ENCODE measurements around the gene FBXO15. TPM values are rescaled to one million over a fixed set of nuclear protein-coding genes. Genes with fewer than 3 reads are reported as not detected.

Gene FBXO15
- total RNA-seq, 1 donor from 2014 or later: 2.0 TPM

DNA sequence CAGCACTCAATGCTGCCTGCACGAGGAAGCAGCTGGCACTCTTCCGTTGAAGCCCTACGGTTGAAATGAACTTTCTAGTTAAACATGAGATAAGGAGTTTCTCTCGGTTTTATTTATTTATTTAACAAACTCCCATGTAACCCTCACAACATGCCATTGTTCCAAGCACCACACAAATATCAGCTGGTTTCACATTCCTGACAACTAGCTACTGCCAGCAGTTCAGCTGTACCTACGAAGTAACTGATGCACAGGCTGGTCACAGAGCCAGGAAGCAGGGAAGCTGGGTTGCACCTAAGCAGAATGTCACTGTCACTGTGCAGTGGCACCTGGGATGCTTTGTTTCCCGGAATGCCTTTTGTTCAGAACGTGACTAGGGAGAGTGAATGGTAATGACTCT is 18.8 kb upstream of the FBXO15 start:
- Histone ChIP-seq H3K27me3 (ENCODE audit: control insufficient read depth, insufficient read depth, low read length) (no peaks in the 10 kb centered on the region), H3K36me3 (ENCODE audit: control insufficient read depth, insufficient read depth, low read length) (no peaks in the 10 kb centered on the region), H3K4me3 (ENCODE audit: low read depth, low read length) (no peak overlapping the region)
- TF ChIP-seq CTCF (IDR thresholded peaks at IDR 0.05; ENCODE audit: insufficient read depth, low read length, poor library complexity, severe bottlenecking): no peak
- no peak for DNase-seq (ENCODE audit: low read depth)

DNA sequence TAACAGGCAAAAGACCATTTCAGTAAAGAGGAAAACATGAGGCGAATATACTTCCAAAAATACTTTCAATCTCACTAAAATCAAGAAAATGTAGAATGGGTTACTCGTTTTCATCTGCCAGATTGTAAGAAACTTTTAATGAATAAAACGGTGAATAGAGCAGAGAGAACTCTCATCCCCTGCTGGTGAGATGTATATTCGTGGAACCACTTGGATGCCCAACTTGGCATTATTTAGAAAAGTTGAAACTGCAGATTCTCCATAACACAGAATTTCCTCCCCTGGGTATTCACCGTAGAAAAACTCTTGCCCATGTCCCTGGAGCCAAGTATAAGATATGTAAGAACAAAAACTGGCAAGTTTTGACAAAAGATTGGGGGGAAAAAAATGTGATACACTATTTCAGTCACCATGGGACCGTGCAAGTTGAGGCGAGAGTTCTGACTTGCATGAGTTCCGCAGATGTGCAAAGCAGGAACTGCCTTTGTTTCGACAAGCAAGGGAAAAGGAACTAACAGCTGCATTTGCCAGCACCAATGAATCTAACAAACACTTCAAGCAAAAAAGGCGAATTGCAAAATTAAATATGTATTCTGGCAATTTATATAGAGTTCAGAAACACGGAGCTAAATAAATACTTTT is 15.5 kb upstream of the FBXO15 start:
- Histone ChIP-seq H3K36me3 (ENCODE audit: control insufficient read depth, insufficient read depth, low read length) (no peaks in the 10 kb centered on the region), H3K4me3 (ENCODE audit: low read depth, low read length) (no peak overlapping the region), H3K27me3 (ENCODE audit: control insufficient read depth, insufficient read depth, low read length) (no peaks in the 10 kb centered on the region)
- DNase-seq (ENCODE audit: low read depth): no peak
- no peak for TF ChIP-seq CTCF (IDR thresholded peaks at IDR 0.05; ENCODE audit: insufficient read depth, low read length, poor library complexity, severe bottlenecking)

GRCh38 chr18:74155276-74155675 is 7.6 kb upstream of the FBXO15 start:
- H3K36me3 ChIP-seq (ENCODE audit: control insufficient read depth, insufficient read depth, low read length): no peaks in the 10 kb centered on the region
- no peak for TF ChIP-seq CTCF (IDR thresholded peaks at IDR 0.05; ENCODE audit: insufficient read depth, low read length, poor library complexity, severe bottlenecking)
- H3K4me3 ChIP-seq (ENCODE audit: low read depth, low read length): no peak overlapping the region

GRCh38 chr18:74154716-74155115 is 7.1 kb upstream of the FBXO15 start:
- TF ChIP-seq CTCF (IDR thresholded peaks at IDR 0.05; ENCODE audit: insufficient read depth, low read length, poor library complexity, severe bottlenecking): no peak
- DNase-seq (ENCODE audit: low read depth): no peak

More at GRCh38 chr18:74155276-74155675, 7.6 kb upstream of the FBXO15 start:
- DNase-seq (ENCODE audit: low read depth): no peak
- no peaks in the 10 kb centered on the region for H3K27me3 ChIP-seq (ENCODE audit: control insufficient read depth, insufficient read depth, low read length)

DNA sequence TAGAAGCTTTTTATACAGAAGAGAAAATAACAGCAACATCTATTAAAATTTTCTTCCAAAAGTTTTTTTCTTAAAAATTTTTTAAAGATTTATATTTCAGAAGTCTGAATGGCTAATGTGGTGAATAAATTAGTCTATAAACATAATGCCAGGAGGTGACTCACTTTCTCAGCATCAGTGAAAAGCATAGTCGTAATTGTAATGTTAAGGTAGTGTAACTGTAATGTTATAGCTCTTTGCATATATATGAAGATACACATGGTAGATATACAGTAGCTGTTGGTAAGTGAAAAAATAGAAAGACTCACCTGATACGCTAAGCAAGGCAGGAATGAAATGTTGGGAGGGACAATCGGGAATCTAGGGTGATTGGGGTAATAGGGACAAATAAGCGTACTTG is 6.2 kb upstream of the FBXO15 start:
- no peak for TF ChIP-seq CTCF (IDR thresholded peaks at IDR 0.05; ENCODE audit: insufficient read depth, low read length, poor library complexity, severe bottlenecking)
- H3K4me3 ChIP-seq (ENCODE audit: low read depth, low read length): no peak overlapping the region
- no peaks in the 10 kb centered on the region for H3K27me3 ChIP-seq (ENCODE audit: control insufficient read depth, insufficient read depth, low read length)
- no peaks in the 10 kb centered on the region for H3K36me3 ChIP-seq (ENCODE audit: control insufficient read depth, insufficient read depth, low read length)
- no peak for DNase-seq (ENCODE audit: low read depth)

More at GRCh38 chr18:74154716-74155115, 7.1 kb upstream of the FBXO15 start:
- H3K36me3 ChIP-seq (ENCODE audit: control insufficient read depth, insufficient read depth, low read length): no peaks in the 10 kb centered on the region
- no peak overlapping the region for H3K4me3 ChIP-seq (ENCODE audit: low read depth, low read length)
- H3K27me3 ChIP-seq (ENCODE audit: control insufficient read depth, insufficient read depth, low read length): no peaks in the 10 kb centered on the region

DNA sequence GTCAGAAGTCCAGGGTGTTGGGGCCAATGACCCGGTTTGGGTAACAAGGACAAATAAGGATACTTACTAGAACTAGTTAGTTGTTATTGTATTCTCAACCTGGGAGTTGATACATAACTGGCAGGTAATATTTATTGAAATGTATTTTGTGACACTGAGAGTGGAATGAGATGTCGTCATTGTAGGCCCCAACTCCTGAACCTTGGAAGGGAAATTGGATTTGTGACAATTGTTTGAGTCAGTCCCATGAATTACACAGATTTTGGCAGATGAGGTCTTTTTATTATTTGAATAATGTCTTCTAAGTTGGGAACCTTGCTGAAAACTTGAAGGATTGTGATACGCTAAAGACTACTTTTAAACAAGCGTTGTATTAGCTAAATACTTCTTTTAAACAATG is 5.7 kb upstream of the FBXO15 start:
- H3K27me3 ChIP-seq (ENCODE audit: control insufficient read depth, insufficient read depth, low read length): no peaks in the 10 kb centered on the region
- H3K4me3 ChIP-seq (ENCODE audit: low read depth, low read length): no peak overlapping the region
- no peak for TF ChIP-seq CTCF (IDR thresholded peaks at IDR 0.05; ENCODE audit: insufficient read depth, low read length, poor library complexity, severe bottlenecking)
- H3K36me3 ChIP-seq (ENCODE audit: control insufficient read depth, insufficient read depth, low read length): no peaks in the 10 kb centered on the region
- DNase-seq (ENCODE audit: low read depth): no peak
